Stimulated activated naive B cell treated with anti-CD40 and anti-IgM and Interleukin-4, amounts not matched to agents 10 μg/mL and 1 μg/mL and 100 μg/mL, for 72 hours (primary cell): ENCODE measurements around the gene CISD2.
"Not testable (repeated sequence)": the region's sequence is repeated elsewhere in the genome, so short reads cannot be mapped to it uniquely, and the experiment has no call there.

Experiments used
- ATAC-seq, 2 donors: fragments of 150-1000 bp; cut with Tn5 transposase; replicated peaks; 2 replicates each; pipeline ENCODE4 v1.10.0; 2021; ENCODE audit warnings: moderate library complexity in 1 of 2
- DNase-seq: peaks from one replicate; pipeline ENCODE4 v3.0.0; 2021
- H3K27ac Mint-ChIP-seq: one replicate; pipeline ENCODE4 v1.8.0; 2022; ENCODE audit warnings: mild to moderate bottlenecking, mixed read lengths
- H3K27me3 Mint-ChIP-seq, 2 donors: one replicate each; pipeline ENCODE4 v1.8.0; 2022; ENCODE audit warnings: mixed read lengths in 2 of 2
- H3K36me3 Mint-ChIP-seq, 2 donors: one replicate each; pipeline ENCODE4 v1.8.0; 2022; ENCODE audit warnings: mixed read lengths in 2 of 2, mild to moderate bottlenecking in 1 of 2
- H3K4me1 Mint-ChIP-seq, 2 donors: one replicate each; pipeline ENCODE4 v1.8.0; 2022; ENCODE audit warnings: mixed read lengths in 2 of 2, mild to moderate bottlenecking in 1 of 2
- H3K4me3 Mint-ChIP-seq, 2 donors: one replicate each; pipeline ENCODE4 v1.8.0; 2022; ENCODE audit warnings: mild to moderate bottlenecking in 2 of 2, mixed read lengths in 2 of 2, moderate library complexity in 1 of 2
- H3K9me3 Mint-ChIP-seq, 2 donors: one replicate each; pipeline ENCODE4 v1.8.0; 2022; ENCODE audit warnings: mixed read lengths in 2 of 2, mild to moderate bottlenecking in 1 of 2

The CISD2 gene

DNA sequence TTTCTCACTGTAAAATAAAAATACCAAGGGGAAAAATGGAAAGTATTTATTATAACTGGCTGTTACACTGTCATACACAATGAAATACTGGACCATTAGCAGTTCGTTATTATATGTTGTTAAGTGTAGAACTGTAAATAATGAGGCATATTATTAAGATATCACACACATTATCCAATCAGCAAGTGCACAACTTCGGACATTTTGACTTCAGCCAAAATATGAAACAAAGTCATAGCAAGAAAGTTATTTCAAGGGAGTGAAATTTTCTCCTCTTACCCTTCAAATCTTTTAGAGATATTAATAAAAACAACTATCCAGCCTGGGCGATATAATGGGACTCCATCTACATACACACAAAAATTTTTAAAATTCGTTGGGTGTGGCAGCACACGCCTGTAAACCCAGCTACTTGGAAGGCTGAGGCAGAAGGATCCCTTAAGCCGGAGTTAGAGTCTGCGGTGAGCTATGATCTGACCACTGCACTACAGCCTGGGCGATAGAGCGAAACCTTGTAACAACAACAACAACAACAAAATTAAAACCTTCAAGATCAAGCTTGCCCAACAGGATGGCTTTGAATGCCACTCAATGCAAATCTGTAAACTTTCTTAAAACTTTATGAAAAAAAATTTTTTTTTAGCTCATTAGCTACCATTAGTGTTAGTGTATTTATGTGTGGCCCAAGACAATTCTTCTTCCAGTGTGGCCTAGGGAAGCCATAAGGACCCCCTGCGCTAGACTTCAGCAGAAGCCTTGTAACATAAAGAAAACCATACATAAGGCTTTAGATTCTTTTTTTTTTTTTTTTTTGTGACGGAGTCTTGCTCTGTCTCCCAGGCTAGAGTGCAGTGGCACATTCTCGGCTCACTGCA is 1.3 kb upstream of the CISD2 start:
- DNase-seq (no peak), ATAC-seq (no peak)
- peaks cover 6 to 32% of the 10 kb centered on the region in 2 donors for H3K4me1 Mint-ChIP-seq
- peaks cover 13 to 14% of the 10 kb centered on the region in 2 donors for H3K36me3 Mint-ChIP-seq
- H3K27ac Mint-ChIP-seq: peak overlapping the region; percentile 99
- H3K27me3 Mint-ChIP-seq: no peaks in the 10 kb centered on the region
- peak overlapping the region; percentile 96 to 97 for H3K4me3 Mint-ChIP-seq
- H3K9me3 Mint-ChIP-seq: no peaks in the 10 kb centered on the region

DNA sequence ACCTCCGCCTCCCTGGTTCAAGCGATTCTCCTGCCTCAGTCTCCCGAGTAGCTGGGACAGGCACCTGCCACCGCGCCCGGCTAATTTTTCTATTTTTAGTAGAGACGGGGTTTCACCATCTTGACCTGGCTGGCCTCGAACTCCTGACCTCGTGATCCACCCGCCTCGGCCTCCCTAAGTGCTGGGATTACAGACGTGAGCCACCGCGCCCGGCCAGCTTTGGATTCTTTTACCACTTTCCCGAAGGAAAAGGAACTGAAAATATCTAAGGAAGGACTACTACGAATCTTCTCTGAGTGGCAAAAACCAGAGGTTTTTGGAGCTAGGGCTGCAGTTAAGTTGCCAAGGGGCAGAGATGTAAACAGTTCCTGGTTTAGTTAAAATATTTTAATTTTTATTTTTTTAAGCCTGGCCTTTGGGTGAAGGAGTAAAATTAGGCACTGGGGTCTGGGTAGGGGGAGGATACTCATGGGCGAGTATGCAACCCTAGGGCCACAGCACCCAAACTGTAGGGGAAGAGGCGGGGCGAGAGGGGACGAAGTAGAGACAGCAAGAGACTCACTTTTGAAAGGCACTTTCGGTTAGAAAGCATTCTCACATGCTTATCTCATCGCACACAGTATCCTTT is 525 bp upstream of the CISD2 start:
- Mint-ChIP-seq H3K36me3 (peaks cover 18 to 19% of the 10 kb centered on the region in 2 donors), H3K27me3 (no peaks in the 10 kb centered on the region), H3K4me3 (peak overlapping the region; percentile 96 to 97), H3K27ac (peak overlapping the region; percentile 99), H3K9me3 (peaks cover 0 to 3% of the 10 kb centered on the region in 2 donors), H3K4me1 (peaks cover 11 to 38% of the 10 kb centered on the region in 2 donors)
- peak; percentile 55 to 59 for ATAC-seq
- peak; percentile 18 for DNase-seq

GRCh38 chr4:102869569-102870197 is 891 bp downstream of the CISD2 start:
- DNase-seq (no peak), ATAC-seq (peak; percentile 36 to 38)
- Mint-ChIP-seq H3K27ac (peak overlapping the region; percentile 99), H3K9me3 (peaks cover 0 to 3% of the 10 kb centered on the region in 2 donors), H3K36me3 (peaks cover 23 to 25% of the 10 kb centered on the region in 2 donors), H3K4me3 (peak overlapping the region; percentile 96 to 97), H3K27me3 (no peaks in the 10 kb centered on the region), H3K4me1 (peaks cover 15 to 48% of the 10 kb centered on the region in 2 donors)

DNA sequence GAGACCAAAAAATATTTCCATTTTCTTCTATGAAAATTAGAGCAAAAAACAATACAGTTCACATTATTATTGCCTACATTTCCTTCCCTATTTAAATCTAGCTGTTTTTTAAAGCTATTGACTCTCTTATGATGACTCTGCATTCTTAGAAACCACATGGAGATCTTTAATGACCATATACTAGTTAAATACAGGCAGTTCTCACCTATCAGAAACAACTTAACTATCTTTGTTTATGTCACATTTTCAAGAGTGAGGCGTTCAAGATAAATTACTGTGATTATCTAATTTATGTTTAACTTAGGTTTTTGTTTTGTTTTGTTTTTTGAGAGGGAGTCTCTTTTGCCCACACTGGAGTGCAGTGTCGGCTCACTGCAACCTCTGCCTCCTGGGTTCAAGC is 3.0 kb downstream of the CISD2 start:
- Mint-ChIP-seq H3K9me3 (peaks cover 0 to 3% of the 10 kb centered on the region in 2 donors), H3K4me1 (peaks cover 11 to 41% of the 10 kb centered on the region in 2 donors), H3K36me3 (peaks cover 32 to 37% of the 10 kb centered on the region in 2 donors), H3K27me3 (no peaks in the 10 kb centered on the region), H3K27ac (peak overlapping the region; percentile 44), H3K4me3 (no peak overlapping the region)
- DNase-seq (no peak), ATAC-seq (no peak)

DNA sequence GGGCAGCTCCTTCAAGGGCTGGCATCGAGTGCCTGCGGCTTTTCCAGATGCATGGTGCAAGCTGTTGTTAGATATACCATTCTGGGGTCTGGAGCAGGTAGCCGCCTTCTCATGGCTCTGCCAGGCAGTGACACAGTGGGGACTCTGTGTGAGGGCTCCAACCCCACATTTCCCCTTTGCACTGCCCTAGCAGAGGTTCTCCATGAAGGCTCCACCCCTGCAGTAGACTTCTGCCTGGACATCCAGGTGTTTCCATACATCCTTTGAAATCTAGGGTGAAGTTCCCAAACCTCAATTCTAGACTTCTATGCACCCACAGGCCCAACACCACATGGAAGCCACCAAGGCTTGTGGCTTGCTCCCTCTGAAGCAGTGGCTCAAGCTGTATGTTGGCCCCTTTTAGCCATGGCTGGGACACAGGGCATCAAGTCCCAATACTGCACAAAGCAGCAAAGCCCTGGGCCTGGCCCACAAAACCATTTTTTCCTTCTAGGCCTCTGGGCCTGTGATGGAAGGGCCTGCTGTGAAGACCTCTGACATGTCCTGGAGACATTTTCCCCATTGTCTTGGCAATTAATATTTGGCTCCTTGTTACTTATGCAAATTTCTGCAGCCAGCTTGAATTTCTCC is 8.8 kb downstream of the CISD2 start:
- peaks cover 44 to 57% of the 10 kb centered on the region in 2 donors for H3K36me3 Mint-ChIP-seq
- H3K4me3 Mint-ChIP-seq, DNase-seq, H3K9me3 Mint-ChIP-seq, ATAC-seq, H3K27me3 Mint-ChIP-seq, H3K27ac Mint-ChIP-seq: not testable (repeated sequence)
- peaks cover 8 to 17% of the 10 kb centered on the region in 2 donors for H3K4me1 Mint-ChIP-seq

- not testable (repeated sequence) for H3K4me1 Mint-ChIP-seq, ATAC-seq, H3K9me3 Mint-ChIP-seq, H3K27me3 Mint-ChIP-seq, DNase-seq, H3K4me3 Mint-ChIP-seq, H3K27ac Mint-ChIP-seq
- peaks cover 38 to 54% of the 10 kb centered on the region in 2 donors for H3K36me3 Mint-ChIP-seq
These were observed 9.6 kb downstream of the CISD2 start for GRCh38 chr4:102878349-102878748.

DNA sequence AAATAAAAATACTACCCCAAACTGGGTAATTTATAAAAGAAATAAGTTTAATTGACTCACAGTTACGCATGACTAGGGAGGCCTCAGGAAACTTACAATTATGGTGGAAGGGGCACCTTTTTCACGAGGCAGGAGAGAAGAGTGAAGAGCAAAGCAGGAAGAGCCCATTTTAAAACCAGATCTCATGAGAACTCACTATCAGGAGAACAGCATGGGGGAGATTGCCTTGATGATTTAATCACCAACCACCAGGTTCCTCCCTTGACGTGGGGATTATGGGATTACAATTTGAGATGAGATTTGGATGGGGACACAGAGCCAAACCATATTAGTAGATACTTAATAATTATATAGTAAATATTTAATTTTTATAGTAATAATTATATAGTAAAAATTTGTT is 10.1 kb downstream of the CISD2 start:
- no peaks in the 10 kb centered on the region for H3K27me3 Mint-ChIP-seq
- ATAC-seq (no peak), DNase-seq (no peak)
- H3K27ac Mint-ChIP-seq: no peak overlapping the region
- peaks cover 1 to 3% of the 10 kb centered on the region in 2 donors for H3K9me3 Mint-ChIP-seq
- peaks cover 3 to 4% of the 10 kb centered on the region in 2 donors for H3K4me1 Mint-ChIP-seq
- no peak overlapping the region for H3K4me3 Mint-ChIP-seq
- peaks cover 36 to 54% of the 10 kb centered on the region in 2 donors for H3K36me3 Mint-ChIP-seq

- H3K27ac Mint-ChIP-seq: no peak overlapping the region
- H3K36me3 Mint-ChIP-seq: peaks cover 18 to 37% of the 10 kb centered on the region in 2 donors
- ATAC-seq (no peak), DNase-seq (no peak)
- no peak overlapping the region for H3K4me3 Mint-ChIP-seq
- H3K27me3 Mint-ChIP-seq: no peaks in the 10 kb centered on the region
- peaks cover 1 to 3% of the 10 kb centered on the region in 2 donors for H3K9me3 Mint-ChIP-seq
- H3K4me1 Mint-ChIP-seq: peaks cover 0 to 1% of the 10 kb centered on the region in 2 donors
These were observed 12.6 kb downstream of the CISD2 start for GRCh38 chr4:102881343-102881742.

DNA sequence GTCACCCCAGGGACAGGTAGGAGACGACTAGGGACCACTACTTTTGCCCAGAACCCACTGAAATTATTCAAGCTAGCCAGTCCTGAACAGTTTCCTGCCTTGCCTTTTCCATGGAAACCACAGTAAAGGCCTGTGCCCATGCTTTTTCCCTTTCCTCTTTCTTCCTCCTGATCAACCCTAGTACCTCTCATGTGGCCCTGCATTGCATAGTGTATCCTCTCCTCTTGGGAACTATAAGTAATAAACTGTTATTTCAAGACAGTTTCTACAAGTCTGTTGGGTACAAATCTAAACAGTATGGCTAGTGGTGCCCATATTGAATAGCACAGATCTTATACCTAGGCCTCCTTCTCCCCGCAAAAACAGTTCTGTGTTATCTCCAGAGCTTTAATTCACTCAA is 14.5 kb downstream of the CISD2 start:
- Mint-ChIP-seq H3K36me3 (peaks cover 9 to 22% of the 10 kb centered on the region in 2 donors), H3K4me3 (no peak overlapping the region), H3K4me1 (peaks cover 0 to 1% of the 10 kb centered on the region in 2 donors), H3K27ac (no peak overlapping the region), H3K27me3 (no peaks in the 10 kb centered on the region), H3K9me3 (peaks cover 0 to 3% of the 10 kb centered on the region in 2 donors)
- ATAC-seq (no peak), DNase-seq (no peak)

- not testable (repeated sequence) for H3K4me3 Mint-ChIP-seq, ATAC-seq
These were observed 19.8 kb downstream of the CISD2 start for GRCh38 chr4:102888570-102888969.

GRCh38 chr4:102889866-102890265 is 21.1 kb downstream of the CISD2 start:
- DNase-seq, H3K4me3 Mint-ChIP-seq, H3K9me3 Mint-ChIP-seq, ATAC-seq, H3K27me3 Mint-ChIP-seq, H3K27ac Mint-ChIP-seq, H3K4me1 Mint-ChIP-seq, H3K36me3 Mint-ChIP-seq: not testable (repeated sequence)

More at GRCh38 chr4:102888570-102888969, 19.8 kb downstream of the CISD2 start:
- not testable (repeated sequence) for H3K4me1 Mint-ChIP-seq, DNase-seq, H3K27me3 Mint-ChIP-seq, H3K9me3 Mint-ChIP-seq, H3K36me3 Mint-ChIP-seq, H3K27ac Mint-ChIP-seq

DNA sequence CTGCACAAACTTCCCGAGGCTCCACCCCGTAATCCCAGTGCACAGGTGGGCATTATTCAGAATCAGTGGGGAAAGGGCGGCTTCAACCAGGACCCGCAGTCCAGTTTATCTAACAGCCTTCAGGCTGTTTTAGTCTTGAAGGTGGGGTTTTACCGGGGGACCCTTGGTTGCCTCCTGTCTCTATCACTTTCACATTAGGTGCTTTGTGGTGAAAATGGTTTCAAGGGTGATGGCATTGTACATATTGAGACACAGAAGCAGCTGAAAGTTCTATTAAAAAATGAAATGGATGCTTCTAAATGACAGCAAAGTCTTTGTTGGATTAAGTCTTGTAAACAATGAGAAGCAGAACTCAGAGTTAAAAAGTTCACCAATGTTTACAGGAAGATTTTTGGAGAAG is 27.8 kb downstream of the CISD2 start:
- H3K27me3 Mint-ChIP-seq, H3K4me1 Mint-ChIP-seq, ATAC-seq, DNase-seq, H3K4me3 Mint-ChIP-seq, H3K9me3 Mint-ChIP-seq, H3K36me3 Mint-ChIP-seq, H3K27ac Mint-ChIP-seq: not testable (repeated sequence)

DNA sequence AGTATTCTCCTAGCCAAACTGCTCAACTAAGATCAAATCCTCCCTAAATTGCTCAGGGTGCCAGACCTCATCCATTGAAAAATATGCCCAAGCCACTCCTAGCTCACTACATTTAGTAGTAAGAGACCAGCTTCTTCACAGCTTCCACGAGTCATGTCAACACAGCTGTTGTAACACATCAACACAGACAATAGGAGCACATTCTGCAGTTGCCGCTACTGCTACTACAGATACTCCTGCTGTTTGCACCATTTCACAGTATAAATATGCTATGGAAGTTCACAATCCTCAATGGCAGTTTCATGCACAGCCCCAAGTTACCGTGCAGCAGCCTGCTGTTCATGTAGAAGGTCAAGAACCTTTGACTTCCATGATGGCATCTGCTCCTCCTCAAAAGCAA is 28.8 kb downstream of the CISD2 start:
- not testable (repeated sequence) for H3K4me3 Mint-ChIP-seq, H3K9me3 Mint-ChIP-seq, DNase-seq, H3K27ac Mint-ChIP-seq, H3K36me3 Mint-ChIP-seq, H3K27me3 Mint-ChIP-seq, ATAC-seq, H3K4me1 Mint-ChIP-seq

GRCh38 chr4:102901804-102902203 is 33.0 kb downstream of the CISD2 start:
- H3K4me3 Mint-ChIP-seq: no peak overlapping the region
- DNase-seq: no peak
- H3K27me3 Mint-ChIP-seq: no peaks in the 10 kb centered on the region
- H3K4me1 Mint-ChIP-seq: no peaks in the 10 kb centered on the region
- no peak overlapping the region for H3K27ac Mint-ChIP-seq
- no peak for ATAC-seq
- no peaks in the 10 kb centered on the region for H3K9me3 Mint-ChIP-seq
- H3K36me3 Mint-ChIP-seq: no peaks in the 10 kb centered on the region
